Fibroblast of skin of left biceps (primary cell): ENCODE measurements around the gene RALGDS.

Experiments
- DNase-seq, 2 experiments: peaks; one replicate each; pipeline ENCODE4 v3.0.0-alpha.2; 2013; ENCODE audit warnings: low read depth in 2 of 2

Gene RALGDS

DNA sequence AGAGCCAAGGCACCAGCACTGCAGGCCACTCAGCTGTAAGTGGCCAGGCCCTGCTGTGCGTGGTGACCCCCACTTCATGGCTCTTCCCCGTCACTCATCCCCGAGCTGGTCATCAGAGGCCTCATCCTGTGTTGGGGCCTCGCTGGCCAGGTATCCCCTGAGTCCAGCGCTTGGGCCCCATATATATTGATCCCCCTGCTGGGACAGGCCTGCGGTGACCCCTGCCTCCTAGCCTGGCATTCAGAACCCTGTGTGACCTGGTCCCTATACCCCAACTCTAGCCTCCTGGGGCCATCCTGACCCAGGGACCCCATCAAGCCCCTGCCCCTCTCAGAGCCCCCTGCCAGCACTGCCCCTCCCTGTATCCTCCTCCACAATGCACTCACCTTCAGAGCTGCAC lies 30.0 kb upstream of the RALGDS start:
- no peak for DNase-seq

- DNase-seq, result peak; percentile 47 to 51
Measured at GRCh38 chr9:133149130-133150015, 28.3 kb upstream of the RALGDS start.

DNA sequence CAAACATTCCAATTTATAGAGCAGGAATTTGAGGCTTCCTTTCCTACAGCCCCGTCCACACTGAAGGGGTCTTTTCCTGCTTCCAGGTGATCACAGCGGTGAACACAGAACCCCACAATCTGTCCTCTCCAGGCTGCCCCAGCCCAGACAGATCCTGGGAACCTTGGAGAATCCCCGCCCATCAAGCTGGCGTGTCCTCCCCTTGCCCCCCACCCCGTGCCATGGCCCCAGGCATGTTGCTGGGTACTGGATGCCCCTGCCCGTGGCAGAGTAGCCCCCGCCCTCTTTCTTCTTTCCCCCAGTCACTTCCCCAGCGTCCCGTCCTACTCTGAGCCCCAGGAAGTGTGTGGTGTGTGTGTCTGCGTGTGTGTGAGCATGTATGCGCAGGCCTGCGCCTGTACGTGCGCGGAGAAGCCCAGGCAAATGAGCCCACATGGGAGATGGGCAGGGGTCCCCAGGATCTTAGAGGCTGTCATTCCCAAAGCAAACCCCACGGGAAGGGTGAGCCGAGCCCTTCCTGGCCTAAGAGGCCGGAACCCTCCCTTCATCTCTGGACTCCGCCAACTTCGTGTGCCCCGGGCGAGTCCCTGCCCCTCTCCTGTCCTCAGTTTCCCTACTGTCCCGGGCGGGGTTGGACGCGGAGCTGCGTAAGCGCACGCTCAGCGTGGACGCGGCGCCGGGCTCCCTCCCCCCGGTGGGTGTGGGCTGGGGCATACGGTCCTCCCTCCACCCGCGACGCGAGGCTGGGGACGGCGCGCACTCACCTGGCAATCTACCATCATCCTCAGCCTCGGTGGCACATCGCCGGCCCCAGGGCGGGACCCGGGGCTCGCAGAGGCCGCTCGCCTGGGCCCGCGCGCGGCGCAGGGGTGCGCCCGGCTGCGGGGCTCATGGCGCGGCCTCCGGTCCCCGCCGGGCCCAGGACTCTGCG lies 27.4 kb upstream of the RALGDS start:
- no peak for DNase-seq

- DNase-seq, result no peak
Measured at GRCh38 chr9:133147412-133148198, 26.6 kb upstream of the RALGDS start.

GRCh38 chr9:133146746-133147411 lies 25.8 kb upstream of the RALGDS start:
- no peak for DNase-seq

DNA sequence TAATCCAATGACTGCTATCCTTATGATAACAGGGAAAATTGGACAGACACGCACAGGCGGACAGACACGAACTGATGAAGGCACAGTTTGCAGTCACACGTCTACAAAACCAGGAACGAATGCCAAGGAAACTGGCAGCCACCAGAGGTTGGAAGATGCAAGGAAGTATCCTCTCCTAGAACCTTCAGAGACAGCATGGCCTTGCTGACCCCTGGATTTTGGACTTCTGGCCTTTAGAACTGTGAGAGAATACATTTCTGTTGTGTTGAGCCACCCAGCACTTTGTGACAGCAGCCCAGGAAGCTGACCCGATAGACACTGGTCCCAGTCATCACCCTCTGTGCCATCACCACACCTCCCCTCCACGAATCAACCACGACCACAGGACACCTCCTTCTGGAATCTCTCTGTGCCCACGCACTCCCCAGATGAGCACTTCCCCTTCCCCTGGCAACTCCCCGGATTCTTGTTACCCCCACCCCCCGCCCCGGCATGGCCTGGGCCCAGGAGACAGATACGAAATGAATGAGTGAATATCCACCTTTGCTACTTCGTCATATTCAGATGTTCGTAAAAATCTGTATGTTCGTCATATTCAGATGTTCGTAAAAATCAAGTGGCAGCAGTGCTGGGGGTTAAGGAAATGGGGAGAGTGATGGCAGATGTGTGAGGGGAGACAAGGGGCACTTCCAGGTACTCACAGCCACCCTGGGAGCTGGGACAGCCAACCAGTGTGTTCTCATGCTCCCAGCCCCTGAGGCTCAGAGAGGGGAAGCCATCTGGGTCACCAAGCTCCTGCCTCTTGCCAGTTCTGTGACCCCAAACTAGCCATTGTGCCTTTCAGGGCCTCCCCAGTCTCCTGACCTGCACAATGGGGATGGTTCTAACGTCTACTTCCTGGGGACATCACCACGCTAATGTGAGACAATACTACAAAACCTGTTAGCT lies 24.1 kb upstream of the RALGDS start:
- DNase-seq, result no peak

GRCh38 chr9:133144142-133144903 lies 23.3 kb upstream of the RALGDS start:
- DNase-seq, result no peak

- no peak for DNase-seq
Measured at GRCh38 chr9:133143639-133144141, 22.6 kb upstream of the RALGDS start.

DNA sequence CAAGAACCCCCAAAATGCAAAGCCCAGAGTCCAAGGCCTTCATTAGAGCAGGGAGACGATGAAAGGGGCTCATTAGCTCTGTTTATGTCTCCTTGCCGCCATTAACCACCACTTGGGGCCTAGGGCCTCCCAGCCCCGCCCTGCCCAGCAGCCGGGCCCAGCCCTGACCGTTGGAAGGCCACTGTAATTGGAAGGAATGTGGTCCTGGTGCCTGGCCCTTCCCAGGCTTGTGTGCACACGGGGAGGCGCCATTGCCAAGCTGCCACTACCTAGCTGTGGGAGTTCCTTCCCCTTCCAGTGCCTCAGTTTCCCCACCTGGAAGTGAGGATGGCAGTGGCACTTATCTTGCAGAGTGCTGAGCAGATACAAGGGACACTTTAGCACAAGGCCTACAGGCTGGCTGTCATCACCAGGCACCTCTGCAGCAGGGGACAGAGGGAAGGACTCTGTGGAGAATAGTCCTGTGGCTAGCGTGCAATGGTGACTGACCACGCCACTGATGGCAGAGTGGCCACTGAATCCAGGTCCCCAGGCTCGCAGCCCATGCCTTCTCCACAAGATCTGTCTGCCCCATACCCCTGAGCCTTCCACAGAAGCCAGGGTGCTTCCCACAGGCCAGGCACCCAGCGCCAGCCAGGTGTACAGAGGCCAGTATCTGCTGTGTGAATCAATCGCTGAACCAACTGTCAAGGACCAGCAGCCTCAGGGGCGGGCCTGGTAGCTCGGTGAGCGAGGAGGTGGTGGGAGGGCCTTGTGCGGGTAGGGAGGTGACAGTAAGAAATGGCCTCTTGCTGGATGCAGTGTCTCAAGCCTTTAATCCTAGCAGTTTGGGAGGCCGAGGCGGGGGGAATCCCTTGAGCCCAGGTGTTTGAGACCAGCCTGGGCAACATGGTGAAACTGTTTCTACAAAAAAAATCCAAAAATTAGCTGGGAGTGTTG lies 21.9 kb upstream of the RALGDS start:
- DNase-seq, result no peak

GRCh38 chr9:133141833-133142595 lies 21.0 kb upstream of the RALGDS start:
- DNase-seq, result no peak

GRCh38 chr9:133140606-133141005 lies 19.6 kb upstream of the RALGDS start:
- no peak for DNase-seq

DNA sequence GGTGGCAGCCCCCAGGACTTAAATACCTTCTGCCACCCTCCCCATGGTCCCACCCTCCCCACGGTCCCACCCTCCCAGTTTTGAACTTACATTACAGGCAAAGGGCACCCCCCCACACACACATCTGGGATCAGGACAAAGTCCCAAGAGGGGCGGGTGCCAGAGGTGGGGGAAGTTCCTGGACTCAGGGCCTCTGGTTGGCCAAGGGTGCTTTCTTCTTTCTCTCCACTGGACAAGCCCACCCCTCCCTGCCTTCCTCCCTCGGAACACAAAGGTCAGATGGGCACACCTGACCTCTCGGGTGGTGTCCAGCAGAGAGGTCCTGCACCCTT lies 19.1 kb upstream of the RALGDS start:
- no peak for DNase-seq

DNA sequence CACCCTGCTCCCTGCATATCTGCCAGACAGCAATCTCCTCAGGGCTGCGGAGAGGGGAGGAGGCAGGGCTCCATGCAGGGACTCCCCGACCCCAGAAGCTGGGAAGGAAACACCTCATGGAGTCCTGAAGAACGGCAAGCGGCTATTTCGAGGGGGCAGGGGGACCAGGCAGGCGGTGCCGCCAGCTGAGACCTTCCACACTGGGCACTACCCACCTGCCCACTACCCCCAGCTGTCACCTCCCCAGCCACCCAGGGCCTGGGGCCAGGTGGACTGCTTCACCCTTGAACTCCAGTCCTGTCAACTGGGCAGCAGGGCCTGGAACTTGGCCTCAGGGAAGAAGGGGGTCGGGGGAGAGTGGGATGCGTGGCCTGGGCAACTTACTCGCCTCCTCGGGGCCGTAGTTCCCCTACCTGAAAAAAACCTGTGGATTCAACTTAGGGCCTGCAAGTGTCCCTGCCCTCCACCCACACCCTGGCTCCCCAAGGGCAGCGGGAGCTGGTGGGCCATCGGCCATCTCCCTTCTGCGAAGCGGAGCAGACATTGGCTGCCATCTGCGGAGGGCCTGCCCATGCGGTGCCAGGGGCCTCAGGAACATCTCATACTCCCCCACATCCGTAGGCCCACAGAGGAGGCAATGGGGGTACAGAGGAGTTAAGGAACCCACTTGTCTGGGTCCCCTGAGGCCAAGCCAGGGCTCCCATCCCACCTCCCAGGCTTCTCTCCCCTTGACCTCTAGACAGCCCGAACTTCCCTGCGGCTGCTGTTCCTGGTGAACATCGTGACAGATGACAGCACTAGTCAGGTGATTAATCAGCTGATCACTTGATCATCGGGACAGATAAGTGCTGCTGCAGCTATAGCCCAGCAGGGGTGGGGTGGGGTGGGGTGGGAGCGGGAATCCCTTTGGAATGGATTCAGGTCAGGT lies 18.5 kb upstream of the RALGDS start:
- no peak for DNase-seq

DNA sequence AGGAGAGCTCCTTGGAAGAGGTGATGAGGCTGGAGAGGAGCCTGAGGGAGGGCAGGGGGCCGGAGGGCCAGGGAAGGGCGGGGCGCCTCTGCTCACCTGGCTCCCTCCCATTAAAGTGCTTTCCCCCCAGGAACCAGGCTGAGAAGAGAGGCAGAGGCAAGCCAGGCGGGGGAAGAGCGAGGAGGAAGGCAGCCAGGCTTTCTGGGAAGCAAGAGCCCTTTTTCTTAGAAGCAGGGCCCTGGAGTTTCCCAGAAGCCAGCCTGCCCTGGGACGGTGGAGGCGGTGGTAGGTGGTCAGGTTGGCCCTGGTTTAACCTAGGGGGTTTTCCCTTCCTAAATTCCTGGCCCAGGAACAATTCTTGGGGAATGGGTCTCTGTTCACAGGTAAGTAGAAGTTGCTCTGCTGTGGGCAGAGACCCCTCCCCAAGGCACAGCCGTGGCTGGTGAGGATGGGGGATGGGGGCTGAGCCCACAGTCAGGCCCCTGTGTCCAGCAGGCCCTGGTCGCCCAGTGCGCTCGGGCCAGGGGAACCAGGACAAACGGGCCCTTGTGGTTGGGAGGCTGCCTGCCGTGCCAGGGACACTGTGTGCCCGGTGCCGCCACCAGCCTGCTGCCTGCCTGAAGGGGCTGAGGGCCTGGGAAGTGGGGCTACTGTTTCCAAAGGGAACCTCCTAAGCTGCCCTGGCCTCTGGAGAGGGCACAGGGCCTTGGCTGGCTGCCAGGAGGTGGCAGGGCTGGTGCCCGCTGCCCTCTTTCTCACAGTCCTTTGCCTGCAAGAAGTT lies 16.6 kb upstream of the RALGDS start:
- DNase-seq, result no peak

- peak; percentile 35 to 36 for DNase-seq
Measured at GRCh38 chr9:133135146-133135745, 14.2 kb upstream of the RALGDS start.
